Limb (tissue), 2 donors: ENCODE measurements around the gene ZNF688.
A peak's percentile ranks its signal among the peaks of the same experiment; 100 is the strongest.
"Not testable (repeated sequence)": the region's sequence is repeated elsewhere in the genome, so short reads cannot be mapped to it uniquely, and the experiment has no call there.

ENCODE experiments used
- DNase-seq, 2 donors: peaks; one replicate each; pipeline ENCODE4 v3.0.0-alpha.2; 2016; ENCODE audit errors: extremely low spot score in 2 of 2

Gene ZNF688

DNA sequence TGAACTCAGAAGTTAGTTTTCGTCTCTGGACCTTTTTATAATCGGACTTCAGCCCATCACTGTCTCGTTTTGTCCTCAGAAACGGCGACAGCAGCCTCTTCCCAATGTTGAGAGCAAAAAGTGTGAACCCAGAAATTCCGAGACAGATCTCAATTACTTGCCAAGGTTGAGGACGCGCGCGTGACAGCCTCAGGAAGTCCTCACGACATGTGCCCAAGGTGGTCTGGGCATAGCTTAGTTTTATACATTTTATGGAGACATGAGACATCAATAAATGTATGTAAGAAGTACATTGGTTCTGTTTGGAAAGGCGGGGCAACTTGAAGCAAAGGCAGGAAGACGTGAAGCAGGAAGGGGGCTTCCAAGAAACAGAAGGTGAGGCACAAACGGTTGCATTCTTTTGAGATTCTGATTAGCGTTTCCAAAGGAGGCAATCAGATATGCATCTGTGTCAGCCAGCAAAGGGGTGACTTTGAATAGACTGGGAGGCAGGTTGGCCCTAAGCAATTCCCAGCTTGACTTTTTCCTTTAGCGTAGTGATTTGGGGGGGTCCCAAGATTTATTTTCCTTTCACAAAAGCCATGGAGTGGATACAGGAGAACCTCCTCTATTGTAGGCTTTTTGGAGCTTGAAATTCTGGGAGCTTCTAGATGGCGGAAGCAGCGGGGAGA lies 36.3 kb downstream of the ZNF688 start:
- no peak for DNase-seq

DNA sequence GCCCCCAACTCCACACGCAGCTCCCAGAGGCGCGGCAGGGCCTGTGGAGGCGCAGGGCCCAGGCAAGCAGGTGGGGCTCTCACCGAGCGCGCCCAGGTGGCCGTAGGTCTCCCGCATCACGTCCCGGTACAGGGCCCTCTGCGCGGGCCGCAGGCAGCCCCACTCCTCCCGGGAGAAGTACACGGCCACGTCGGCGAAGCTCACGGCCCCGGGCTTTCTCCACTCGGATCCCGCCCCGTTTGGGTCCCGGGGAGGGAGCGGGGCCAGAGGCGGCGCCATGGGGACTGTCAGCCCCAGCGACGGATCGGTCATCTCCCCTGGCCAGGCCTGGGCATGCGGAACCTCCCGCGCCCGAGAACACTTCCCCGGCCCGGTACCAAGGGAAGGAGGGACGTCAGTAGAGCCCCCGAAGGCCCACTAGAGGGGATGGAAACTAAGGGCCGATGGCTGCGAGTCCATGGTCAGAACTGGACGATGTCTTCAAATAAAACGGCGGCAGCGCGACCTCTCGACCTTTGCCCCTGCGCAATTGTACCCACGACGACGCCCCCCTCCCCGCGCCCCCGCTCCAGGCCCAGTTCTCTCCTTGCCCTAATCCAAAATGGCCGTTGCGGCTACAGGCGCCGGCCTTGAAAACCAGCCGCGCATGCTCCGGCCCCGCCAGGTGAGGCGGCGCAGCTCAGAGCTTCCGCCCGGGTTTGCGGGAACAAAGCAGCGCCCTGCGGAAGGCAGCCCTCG lies 37.0 kb downstream of the ZNF688 start, which contains the start of gene ZNF747:
Gene ZNF747 (minus strand): TSS at position 491 of the 738 bp plus-strand sequence. CDS start 179 bp downstream, at position 312.
- DNase-seq, result peak; percentile 88 to 95

DNA sequence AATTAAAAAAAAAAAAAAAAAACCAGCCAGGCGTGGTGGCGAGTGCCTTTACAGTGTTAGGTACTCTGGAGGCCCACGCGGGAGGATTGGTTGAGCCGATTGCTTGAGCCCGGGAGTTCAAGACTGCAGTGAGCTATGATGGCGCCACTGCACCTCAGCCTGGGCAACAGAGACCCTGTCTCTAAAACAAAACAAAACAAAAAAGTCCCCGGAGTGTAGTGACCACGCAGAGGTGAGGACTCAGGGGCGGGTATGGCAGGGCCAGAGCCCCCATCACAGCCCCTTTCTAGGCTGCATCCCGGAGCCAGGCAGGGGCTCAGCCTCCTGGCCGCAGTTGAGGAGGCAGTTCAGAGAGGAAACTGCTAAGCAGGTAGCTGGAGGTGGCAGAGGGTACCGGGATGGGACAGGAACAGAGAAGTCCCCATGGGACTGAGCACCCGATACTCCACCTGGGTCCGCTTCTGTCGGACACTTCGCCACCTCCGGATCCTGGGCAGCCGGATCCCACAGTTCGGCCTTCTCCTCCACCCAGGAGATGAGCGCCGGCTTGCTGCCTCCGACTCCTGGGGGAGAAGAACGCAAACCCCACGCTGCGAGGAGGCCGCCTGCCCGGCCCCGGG lies 37.7 kb downstream of the ZNF688 start:
- DNase-seq, result no peak

DNA sequence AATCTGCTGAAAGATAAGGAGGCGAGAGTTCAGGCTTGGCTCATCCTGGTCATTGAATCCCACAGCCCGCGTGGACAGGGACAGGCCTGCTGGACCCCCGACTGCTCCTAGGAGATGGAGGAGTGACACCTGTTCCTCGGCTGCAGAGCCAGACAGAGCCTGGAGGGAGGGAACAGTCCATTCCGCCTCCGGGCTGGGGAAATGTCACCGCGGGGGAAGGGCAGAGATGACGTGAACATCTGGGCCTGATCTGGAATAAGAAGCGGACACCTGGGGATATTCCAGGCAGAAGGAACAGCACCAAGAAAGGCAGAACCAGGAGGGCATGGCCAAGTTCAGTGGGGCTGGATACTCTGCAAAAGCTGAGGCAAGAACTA lies 38.4 kb downstream of the ZNF688 start:
- DNase-seq, result no peak

DNA sequence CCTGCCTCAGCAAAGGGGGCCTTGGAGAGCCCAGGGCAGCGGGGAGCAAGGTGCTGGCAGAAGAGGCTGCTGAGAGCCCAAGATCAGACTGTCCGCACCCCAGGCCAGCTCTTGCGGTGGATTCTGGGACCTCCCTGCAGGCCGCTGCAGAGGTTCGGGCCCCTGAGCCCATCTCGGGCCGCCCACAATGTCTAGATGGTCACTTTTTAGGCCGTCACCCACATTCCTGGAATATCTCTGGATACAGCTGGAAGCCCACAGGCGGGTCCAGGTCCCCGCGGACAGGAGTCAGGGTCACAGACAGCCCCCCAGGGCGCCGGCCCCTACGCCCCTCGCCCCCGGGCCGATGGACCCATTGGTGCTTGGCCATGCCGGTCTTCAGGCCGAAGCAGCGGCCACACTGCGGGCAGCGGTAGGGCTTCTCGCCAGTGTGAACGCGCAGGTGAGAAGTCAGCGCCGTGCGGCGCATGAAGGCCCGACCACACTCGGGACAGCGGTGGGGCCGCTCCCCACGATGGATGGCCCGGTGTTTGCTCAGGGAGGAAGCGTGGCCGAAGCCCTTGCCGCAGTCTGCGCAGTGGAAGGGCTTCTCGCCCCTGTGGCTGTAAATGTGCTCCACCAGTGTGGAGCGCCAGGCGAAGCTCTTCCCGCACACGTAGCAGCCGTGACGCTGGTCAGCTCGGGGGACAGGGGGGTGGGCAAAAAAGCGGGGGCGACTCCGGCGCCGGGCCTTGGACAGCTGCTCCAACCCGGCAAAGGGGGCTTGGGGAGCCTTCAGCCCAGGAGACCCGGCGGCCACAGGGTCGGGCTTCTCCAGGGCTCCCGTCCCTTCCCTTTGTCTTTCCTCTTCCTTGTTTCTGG lies 39.0 kb downstream of the ZNF688 start:
- no peak for DNase-seq

DNA sequence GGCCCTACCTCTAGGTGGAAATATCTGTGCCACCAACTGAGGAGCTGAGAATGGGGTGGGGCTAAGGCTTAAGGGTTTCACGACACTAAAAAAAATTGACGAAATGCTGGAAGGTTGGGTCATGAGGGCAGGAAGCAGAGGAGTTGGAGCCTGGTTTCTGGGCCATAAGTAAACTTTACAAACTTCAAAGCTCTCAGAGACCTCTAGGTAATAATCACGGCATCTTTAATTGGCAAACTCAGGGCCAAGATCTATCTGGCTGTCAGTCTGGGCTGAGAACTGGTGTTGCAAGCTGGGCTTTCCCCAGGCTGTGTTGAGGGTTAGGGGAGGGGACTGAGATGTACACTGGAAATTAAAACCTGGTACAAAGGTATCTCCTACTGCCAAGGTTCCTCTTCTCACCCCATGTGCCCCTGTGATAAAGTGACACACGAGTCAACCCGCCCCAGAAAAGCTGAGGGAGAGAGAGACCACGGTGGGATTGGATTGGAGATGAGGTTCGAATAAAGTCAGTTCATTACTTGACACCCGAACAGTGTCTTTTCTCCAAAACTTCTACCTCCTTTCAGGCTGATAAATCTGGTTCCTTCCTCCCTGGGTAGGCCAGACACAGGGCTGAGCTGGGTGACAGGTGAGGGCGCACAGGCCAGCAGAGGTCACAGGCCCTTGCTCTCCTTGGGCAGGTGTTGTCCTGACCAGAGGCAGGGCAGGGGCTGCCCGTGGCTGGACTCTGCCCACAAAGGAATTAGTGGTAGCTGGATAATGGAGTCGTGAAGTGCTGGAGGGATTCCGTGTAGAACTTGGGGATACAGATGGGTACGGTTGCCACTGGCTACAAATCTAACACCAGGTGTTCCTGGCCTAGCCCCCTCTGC lies 41.1 kb downstream of the ZNF688 start:
- DNase-seq, result no peak

DNA sequence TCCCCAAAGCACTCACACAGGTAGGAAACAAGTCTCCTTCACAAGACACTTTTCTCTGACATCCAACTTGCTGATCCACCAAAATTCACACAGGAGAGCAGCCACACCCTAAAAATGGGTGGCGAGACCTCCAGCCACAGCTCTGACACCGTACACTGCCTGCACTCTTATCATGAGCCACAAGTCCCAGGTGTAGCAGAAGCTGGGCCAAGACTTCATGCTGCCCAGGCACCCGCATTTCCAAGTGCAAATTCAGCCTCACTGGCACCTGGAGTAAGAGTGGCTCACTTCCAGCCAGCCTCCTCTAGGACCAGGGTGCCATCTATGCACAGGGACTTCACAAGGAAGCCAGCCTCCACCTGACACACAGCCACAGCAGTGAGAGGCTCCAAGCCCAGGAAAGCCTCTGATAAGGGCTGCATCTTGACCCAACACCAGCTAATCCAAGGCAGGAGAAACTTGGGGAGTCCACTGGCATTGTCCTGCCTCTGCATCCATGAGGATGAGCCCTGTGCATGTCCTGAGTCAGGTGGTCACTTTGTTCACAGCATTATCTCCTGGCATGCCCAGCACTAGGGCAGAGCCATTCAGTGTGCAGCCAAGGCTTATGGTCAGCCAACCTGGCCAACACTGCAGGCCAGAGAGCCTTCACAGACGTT lies 42.6 kb downstream of the ZNF688 start:
- no peak for DNase-seq

DNA sequence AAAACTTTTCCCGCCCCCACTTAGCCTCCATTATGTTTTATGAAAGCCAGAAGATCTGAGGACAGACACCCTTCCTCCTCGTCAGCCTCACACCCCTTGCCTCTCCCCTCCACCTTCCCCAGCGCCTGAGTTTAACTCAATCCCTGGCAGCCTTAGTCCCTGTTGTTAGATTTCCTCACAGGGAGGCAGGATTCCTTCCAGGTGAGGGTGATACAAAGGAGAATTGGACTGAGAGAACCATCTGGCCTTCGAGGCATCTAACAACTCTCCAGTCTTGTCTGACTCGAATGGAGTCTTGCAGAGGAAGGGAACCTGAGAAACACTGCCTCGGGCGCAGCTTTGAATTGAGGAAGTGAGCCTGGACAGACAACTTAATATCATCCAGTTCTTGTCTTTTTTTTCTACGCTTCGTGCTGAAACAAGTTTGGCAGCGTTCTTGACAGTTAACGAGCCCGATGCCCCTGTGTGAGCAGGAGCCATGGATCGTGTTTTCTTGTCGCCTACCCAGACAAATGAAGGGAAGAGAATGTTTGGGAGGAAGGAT lies 43.8 kb downstream of the ZNF688 start:
- DNase-seq, result peak in 1 of 2 donors; percentile 38

DNA sequence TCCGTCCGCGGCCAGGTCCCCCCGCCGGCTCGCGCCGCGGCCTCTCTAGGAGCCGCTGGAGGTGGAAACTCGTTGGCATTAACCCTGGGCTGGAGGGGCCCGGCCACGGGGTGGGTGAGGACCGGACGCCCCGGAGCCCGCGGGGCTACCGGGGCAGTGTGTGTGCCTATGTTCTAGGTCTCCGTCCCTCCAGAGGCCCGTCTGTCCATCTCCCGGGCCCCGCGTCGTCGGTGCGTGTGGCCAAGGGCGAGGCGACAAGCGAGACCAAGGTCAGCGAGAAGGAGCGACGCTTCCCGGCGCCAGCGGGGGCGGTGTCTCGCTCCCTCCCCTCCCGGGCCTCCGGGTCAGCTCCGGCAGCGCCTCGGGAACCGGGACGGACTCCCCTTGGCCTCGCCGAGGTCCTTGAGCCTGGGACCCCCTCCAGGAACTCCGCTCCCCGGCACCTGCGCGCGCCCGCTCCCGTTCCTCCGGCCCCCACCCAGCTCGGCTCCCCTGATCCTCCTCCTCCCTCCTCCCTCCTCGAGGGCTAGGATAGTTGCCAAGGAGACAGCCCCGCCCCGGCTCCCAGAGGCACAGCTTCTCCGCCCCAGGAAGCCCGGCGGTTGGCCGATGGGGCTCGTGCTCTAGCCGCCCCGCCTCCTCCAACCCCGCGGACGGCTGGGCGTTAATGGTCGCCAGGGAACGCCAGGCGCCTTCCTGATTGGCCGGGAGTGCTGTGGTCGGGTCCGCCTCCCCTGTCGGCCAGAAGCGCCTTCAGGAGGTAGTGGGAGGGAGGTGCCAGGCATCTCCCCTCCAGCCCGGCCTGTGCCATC lies 44.5 kb downstream of the ZNF688 start:
- peak; percentile 97 to 98 for DNase-seq

DNA sequence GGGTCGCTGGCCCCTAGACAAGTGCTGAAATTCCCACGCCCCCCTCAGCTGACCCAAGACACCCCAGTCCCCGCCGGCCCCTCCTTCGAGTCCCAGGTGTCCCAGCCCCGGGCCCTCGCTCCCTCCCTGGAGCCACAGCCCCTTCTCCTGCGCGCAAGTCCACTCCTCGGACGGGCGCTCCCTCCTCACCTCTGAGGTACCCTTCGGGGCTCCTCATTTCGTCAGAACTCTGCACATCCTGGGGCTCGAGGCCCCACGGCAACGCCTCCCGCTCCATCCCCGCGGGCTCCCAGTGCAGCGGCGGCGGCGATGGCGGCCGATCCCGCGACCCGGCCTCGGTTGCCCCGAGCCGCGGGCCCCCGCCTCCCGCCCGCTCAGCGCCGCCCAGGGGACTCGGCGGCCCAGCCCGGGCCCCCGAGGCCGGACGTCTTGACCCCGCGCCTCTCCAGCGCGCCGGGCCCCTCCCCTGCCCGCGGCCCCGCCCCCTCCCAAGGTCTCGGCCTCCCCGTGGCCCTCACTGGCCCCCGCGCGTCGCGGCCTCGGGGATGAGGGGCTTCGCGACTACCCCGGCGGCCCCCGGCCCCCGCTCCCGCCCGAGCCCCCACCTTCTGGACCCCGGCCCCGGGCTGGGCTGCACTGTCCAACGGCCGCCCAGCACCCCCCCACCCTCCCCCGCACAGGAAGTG lies 45.2 kb downstream of the ZNF688 start, which contains the start of gene ZNF768:
Gene ZNF768 (minus strand): TSS at position 430 of the 686 bp plus-strand sequence. CDS start 153 bp downstream, at position 277.
- no peak for DNase-seq

DNA sequence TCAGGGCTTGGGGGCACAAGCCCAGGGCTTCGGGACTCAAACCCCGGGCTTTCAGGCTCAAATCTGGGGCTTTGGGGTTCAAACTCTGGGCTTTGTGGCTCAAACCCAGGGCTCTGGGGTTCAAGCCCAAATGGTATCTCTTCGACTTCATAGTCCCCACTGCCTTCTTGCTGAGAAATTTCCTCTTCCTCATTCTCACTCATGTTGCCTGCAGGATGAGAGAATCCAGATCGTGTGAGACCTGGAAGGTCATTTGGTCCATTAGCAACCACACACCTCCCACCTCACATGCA lies 45.7 kb downstream of the ZNF688 start:
- DNase-seq, result no peak

DNA sequence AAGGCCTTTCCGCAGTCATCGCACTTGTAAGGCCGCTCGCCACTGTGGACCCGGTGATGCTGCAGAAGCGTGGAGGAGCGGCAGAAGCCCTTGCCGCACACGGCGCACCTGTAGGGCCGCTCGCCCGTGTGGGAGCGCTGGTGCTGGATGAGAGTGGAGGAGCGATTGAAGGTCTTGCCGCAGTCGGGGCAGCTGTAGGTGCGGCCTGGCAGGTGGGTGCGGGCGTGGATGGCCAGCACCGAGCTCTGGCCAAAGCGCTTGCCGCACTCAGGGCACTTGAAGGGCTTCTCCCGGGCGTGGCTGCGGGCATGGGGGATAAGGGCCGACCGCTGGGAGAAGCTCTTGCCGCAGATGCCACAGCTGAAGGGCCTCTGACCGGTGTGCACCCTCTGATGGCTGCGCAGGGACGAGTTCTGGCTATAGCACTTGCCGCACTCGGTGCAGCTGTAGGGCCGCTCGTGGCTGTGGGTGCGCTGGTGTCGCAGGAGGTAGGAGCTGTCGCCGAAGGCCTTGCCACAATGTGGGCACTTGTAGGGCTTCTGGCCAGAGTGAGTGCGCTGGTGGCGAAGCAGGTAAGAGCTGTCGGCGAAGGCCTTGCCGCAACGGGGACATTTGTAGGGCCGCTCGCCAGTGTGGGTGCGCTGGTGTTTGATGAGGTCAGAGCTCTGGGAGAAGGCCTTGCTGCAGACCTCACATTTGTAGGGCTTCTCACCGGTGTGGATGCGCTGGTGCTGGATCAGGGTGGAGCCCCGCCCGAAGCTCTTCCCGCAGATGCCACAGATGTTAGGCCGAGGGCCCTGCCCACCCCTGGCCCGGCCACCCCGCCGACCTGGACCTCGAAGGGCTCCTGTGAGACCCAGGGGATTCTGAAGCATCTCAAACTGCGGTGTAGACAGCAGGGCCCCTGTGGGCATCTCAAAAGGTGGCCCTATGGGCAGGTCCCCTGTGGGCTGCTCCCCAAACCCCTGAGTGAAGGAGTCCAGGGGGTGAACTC lies 46.6 kb downstream of the ZNF688 start:
- no peak for DNase-seq

DNA sequence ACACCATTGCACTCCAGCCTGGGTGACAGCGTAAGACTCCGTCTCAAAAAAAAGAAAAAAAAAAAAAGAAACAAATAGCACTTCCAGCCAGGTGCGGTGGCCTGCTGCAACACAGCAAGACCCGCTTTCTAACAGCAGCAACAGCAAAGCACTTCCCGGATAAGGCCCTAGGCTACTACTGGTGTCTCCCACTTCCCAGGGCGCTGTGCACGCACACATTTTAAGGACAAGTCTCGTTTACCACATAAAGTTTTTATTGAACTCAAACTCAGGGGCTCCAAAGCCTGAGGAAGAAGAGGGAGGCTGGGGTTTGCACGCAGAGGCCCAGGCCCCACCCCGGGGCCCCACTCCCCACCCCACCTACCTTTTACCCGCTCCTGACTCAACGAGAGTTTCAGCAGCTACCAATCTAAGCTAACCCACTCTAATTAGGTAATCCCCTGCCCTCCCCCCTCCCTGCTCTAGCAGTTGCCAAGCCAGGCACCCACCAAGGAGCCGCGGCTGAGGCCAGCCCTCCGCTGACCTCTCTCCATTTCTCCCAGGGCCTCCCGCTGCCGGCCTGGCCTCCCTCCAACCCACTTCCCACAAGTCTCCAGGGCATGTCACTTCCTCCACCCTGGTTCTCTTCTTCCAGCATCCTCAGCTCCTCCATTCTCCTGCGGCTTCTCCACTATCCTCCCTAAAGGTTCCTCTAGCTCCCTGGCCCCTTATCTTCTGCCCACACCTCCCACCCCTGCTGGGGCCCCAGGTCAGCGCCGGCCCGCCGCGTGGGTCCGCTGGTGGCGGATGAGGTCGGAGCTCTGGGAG lies 47.5 kb downstream of the ZNF688 start:
- no peak for DNase-seq

DNA sequence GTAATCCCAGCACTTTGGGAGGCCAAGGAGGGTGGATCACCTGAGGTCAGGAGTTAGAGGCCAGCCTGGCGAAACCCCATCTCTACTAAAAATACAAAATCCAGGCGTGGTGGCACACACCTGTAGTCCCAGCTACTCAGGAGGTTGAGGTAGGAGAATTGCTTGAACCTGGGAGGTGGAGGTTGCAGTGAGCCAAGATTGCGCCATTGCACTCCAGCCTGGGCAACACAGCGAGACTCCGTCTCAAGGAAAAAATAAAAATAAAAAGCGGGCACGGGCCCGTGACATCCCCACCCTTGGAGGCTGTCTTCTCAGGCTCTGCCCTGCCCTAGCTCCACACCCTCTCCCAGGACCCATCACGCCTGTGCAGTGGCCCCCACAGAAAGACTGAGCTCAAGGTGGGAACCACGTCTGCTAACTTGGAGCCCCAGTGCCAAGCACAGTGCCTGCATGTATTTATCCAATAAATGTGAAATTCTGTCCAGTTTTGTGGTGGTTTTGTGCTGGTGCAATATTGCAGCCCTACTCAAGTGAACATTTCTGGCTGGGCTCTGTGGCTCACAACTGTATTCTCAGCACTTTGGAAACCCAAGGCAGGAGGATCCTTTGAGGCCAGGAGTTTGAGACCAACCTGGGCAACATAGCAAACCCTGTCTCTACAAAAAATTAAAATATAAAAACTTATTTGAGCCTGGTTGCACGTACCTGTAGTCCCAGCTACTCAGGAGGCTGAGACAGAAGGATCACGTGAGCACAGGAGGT lies 48.6 kb downstream of the ZNF688 start:
- not testable (repeated sequence) for DNase-seq

DNA sequence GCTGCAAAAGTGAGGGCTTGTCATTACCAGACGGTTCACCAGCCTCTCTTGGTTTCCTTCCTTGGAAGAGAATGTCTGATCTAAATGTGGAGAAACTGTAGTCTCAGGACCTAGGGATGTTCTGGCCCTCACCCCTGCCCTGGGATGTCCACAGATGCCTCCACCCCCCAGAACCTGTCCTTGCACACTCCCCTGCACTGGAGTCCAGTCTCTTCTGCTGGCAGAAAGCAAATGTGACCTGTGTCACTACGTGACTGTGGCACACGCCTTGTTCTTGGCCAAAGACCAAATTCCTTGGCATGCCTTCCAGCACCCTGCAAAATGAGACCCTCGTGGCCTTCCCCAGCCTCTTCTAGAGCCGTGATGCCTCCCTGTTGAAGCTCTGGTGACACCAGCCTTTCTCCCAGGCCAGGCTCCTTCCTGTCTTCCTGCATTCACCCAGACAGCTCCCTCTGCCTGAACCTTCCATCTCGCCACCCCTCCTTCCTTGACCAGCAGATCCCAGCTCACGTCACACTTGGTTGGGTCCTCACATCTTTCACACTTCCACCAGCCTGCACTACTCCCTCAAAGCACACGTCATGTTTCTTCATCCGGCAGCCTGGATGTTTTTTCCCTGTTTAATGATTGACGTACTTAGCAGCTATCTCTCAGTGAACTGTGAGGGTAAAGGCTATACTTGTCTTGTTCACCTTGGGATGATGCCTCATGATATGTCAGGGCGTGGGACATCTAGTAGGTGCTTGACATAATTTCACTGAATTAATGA lies 49.5 kb downstream of the ZNF688 start:
- no peak for DNase-seq
